ENCODE data around the gene PER1.

The PER1 gene

GRCh38 chr17:8144401-8145231, 7.6 kb downstream of the PER1 start:
- no peak for DNase-seq
- in situ Hi-C loops (cut with MboI; ENCODE audit: low pct_unique_long_range_greater_than_20kb, low sequenced_read_pairs): no loop called here

GRCh38 chr17:8143581-8144400, 8.4 kb downstream of the PER1 start:
- no peak for DNase-seq
- in situ Hi-C loops (cut with MboI; ENCODE audit: low pct_unique_long_range_greater_than_20kb, low sequenced_read_pairs): no loop called here

- no peak for DNase-seq
- in situ Hi-C loops (cut with MboI; ENCODE audit: low pct_unique_long_range_greater_than_20kb, low sequenced_read_pairs): no loop called here
Measured at GRCh38 chr17:8142887-8143580, 9.2 kb downstream of the PER1 start.

GRCh38 chr17:8142158-8142886, 9.9 kb downstream of the PER1 start:
- in situ Hi-C loops (cut with MboI; ENCODE audit: low pct_unique_long_range_greater_than_20kb, low sequenced_read_pairs): no loop called here
- DNase-seq: no peak

GRCh38 chr17:8141741-8142140, 10.5 kb downstream of the PER1 start:
- in situ Hi-C loops (cut with MboI; ENCODE audit: low pct_unique_long_range_greater_than_20kb, low sequenced_read_pairs): no loop called here
- no peak for DNase-seq

GRCh38 chr17:8141045-8141444, 11.2 kb downstream of the PER1 start:
- in situ Hi-C loops (cut with MboI; ENCODE audit: low pct_unique_long_range_greater_than_20kb, low sequenced_read_pairs): no loop called here
- no peak for DNase-seq

GRCh38 chr17:8140065-8141029, 11.9 kb downstream of the PER1 start:
- DNase-seq: no peak
- in situ Hi-C loops (cut with MboI; ENCODE audit: low pct_unique_long_range_greater_than_20kb, low sequenced_read_pairs): no loop called here

- in situ Hi-C loops (cut with MboI; ENCODE audit: low pct_unique_long_range_greater_than_20kb, low sequenced_read_pairs): no loop called here
- DNase-seq: peak; percentile 99
Measured at GRCh38 chr17:8138672-8139371, 13.4 kb downstream of the PER1 start.

- in situ Hi-C loops (cut with MboI; ENCODE audit: low pct_unique_long_range_greater_than_20kb, low sequenced_read_pairs): no loop called here
- no peak for DNase-seq
Measured at GRCh38 chr17:8138374-8138671, 13.9 kb downstream of the PER1 start.

- DNase-seq: no peak
- in situ Hi-C loops (cut with MboI; ENCODE audit: low pct_unique_long_range_greater_than_20kb, low sequenced_read_pairs): no loop called here
Measured at GRCh38 chr17:8137645-8138373, 14.4 kb downstream of the PER1 start.

GRCh38 chr17:8133941-8134340, 18.3 kb downstream of the PER1 start:
- in situ Hi-C loops (cut with MboI; ENCODE audit: low pct_unique_long_range_greater_than_20kb, low sequenced_read_pairs): no loop called here
- no peak for DNase-seq

GRCh38 chr17:8133399-8133798, 18.8 kb downstream of the PER1 start:
- in situ Hi-C loops (cut with MboI; ENCODE audit: low pct_unique_long_range_greater_than_20kb, low sequenced_read_pairs): no loop called here
- DNase-seq: no peak

GRCh38 chr17:8131844-8132441, 20.3 kb downstream of the PER1 start:
- DNase-seq: no peak
- in situ Hi-C loops (cut with MboI; ENCODE audit: low pct_unique_long_range_greater_than_20kb, low sequenced_read_pairs): no loop called here

- in situ Hi-C loops (cut with MboI; ENCODE audit: low pct_unique_long_range_greater_than_20kb, low sequenced_read_pairs): no loop called here
- no peak for DNase-seq
Measured at GRCh38 chr17:8128125-8128784, 23.9 kb downstream of the PER1 start.

GRCh38 chr17:8126491-8127066, 25.6 kb downstream of the PER1 start:
- in situ Hi-C loops (cut with MboI; ENCODE audit: low pct_unique_long_range_greater_than_20kb, low sequenced_read_pairs): no loop called here
- DNase-seq: peak; percentile 71

GRCh38 chr17:8125947-8126490, 26.2 kb downstream of the PER1 start:
- peak; percentile 63 for DNase-seq
- in situ Hi-C loops (cut with MboI; ENCODE audit: low pct_unique_long_range_greater_than_20kb, low sequenced_read_pairs): no loop called here
